GM19043 (cell line): ENCODE data around the gene SYT11.

ENCODE experiments used
- ATAC-seq: cut with Tn5 transposase; IDR thresholded peaks from one replicate; pipeline ENCODE4 v1.9.1; 2021; ENCODE audit warnings: low read depth; ENCODE audit not compliant: unreplicated experiment

SYT11 gene

GRCh38 chr1:155859881-155860871 lies 809 bp downstream of the SYT11 start:
- no peak for ATAC-seq

GRCh38 chr1:155860970-155861510 lies 1.7 kb downstream of the SYT11 start:
- no peak for ATAC-seq

DNA sequence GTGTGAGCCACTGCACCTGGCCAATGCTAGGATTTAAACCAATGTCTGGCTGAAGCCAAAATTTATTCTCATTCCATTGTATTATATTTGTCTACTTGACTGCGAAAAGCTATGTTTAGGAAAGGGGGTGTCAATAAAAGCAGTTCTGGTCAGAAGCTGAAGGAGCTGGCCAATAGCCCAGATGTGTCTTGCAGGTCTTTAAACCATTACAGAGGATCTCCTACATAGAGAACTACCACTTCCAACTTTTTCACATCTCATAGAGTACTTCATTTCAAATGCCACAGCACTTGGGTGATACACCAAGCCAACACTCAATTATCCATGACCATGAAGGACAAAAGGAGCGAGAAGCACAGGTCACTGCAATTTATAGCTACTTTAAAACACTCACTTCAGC lies 2.5 kb downstream of the SYT11 start:
- no peak for ATAC-seq

DNA sequence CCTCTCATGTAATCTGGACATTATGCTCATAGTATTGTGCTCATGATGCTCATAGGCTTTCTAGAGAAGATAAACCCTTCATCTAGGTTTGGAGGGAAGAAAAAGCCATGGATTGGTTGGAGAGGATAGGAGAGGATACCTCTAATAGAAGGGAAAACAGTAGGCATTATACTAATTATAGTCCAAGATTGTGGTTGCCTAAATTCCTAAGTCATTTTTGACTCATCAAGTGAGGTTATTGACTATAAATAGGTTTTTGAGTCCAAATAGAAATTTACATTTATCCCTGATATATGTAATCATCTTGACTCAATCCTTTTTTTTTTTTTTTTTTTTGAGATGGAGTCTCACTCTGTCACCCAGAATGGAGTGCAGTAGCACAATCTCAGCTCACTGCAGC lies 5.0 kb downstream of the SYT11 start:
- no peak for ATAC-seq

DNA sequence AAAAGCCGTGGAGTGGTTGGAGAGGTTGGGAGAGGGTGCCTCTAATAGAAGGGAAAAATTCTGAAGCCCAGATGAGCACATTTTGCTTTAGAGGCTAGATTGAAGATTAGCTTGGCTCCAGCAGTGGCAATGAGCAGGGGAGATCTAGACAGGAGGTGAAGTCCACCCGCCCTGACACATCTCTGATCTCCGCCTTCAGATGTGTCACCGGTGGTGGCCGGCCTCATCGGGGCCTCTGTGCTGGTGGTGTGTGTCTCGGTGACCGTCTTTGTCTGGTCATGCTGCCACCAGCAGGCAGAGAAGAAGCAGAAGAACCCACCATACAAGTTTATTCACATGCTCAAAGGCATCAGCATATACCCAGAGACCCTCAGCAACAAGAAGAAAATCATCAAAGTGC lies 8.4 kb downstream of the SYT11 start:
- no peak for ATAC-seq

DNA sequence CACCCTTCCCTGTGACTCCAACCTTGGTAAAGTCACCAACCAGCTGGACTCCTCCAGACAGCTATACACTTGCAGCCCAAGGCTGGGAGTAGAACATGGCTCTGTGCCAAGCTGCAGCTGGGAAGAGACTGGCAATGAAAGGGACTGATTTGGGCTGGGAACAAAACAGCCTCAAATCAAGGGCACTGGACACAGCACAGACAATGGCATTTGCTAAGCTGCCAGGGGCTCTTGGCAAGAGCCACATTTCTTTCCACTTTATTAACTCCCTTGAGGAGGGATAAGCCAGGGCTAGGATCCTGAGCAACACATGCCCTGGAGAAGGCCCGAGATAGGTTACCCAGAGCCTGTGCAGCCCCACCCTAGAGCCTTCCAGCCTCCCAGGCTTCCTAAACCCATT lies 12.0 kb downstream of the SYT11 start:
- no peak for ATAC-seq

- ATAC-seq, result no peak
Observed at GRCh38 chr1:155872527-155872926, 13.2 kb downstream of the SYT11 start.

GRCh38 chr1:155873860-155874259 lies 14.5 kb downstream of the SYT11 start:
- ATAC-seq, result no peak

GRCh38 chr1:155877945-155878344 lies 18.6 kb downstream of the SYT11 start:
- ATAC-seq, result no peak

- no peak for ATAC-seq
Observed at GRCh38 chr1:155880251-155880650, 20.9 kb downstream of the SYT11 start.

DNA sequence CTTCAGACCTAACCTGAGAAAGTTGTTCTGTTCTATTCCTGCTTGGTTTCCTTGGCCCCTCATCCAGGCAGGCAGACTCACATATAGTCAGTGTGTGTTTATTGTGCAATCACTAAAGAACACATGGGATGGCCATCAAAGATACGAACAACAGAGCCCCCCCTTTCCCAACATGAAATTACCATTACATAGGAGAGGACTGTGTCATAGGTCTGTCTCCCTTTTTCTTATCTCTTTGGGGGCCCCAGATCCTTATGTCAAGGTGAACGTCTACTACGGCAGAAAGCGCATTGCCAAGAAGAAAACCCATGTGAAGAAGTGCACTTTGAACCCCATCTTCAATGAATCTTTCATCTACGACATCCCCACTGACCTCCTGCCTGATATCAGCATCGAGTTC lies 21.6 kb downstream of the SYT11 start:
- no peak for ATAC-seq

GRCh38 chr1:155882235-155882634 lies 22.9 kb downstream of the SYT11 start:
- no peak for ATAC-seq

- no peak for ATAC-seq
Observed at GRCh38 chr1:155882766-155883165, 23.4 kb downstream of the SYT11 start.

- no peak for ATAC-seq
Observed at GRCh38 chr1:155884031-155884960, 24.9 kb downstream of the SYT11 start.

GRCh38 chr1:155884982-155885381 lies 25.6 kb downstream of the SYT11 start:
- no peak for ATAC-seq

GRCh38 chr1:155888481-155888880 lies 29.1 kb downstream of the SYT11 start:
- no peak for ATAC-seq

GRCh38 chr1:155889566-155889965 lies 30.2 kb downstream of the SYT11 start:
- ATAC-seq, result no peak

DNA sequence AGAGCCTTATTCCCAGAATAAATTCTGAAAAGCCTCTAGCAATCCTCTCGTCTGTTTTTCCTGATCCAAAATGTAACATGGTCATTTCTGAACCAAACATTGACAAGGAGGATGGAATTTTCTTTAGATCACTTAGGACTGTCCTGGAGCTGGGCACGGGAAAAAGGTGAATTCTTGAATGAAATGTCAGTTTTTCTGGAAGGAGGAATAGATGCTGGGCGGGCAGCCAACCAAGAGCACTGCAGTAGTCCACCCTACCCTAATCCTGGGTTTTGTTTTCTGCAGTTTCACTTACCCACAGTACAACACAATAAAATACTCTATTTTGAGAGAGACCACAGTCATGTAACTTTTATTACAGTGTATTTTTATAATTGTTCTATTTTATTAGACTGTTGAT lies 30.9 kb downstream of the SYT11 start:
- no peak for ATAC-seq

GRCh38 chr1:155892796-155893195 lies 33.4 kb downstream of the SYT11 start:
- no peak for ATAC-seq

DNA sequence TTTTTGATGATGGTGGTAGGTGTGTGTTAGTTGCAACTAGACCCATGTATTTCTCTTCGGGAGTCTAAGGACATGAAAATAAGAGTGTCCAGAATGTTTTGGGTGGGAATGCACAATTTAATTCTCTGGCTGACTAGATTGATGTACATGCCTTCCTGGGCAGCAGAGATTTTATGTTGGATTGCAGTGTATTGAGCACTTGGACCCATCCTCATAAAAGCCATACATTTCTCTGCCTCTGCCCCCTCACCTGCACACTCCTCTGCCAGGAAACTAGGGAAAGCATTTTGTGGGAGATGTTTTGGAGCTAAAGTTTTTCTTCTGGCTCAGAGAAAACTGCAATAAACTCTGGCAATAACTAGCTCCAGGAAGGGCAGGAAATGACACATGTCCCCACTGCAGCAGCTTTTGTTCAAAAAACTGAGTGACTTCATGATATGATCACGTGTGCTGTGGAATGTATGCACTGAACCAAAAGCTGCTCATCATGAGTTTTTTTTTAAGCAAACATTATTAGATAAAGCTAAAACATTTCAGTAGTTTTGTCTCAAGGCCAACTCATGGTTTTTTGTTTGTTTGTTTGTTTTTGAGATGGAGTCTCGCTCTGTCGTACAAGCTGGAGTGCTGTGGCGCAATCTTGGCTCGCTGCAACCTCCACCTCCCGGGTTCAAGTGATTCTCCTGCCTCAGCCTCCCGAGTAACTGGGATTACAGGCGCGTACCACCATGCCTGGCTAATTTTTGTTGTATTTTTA lies 34.2 kb downstream of the SYT11 start:
- no peak for ATAC-seq
